Measurements from ENCODE around the gene CNPY2.

DNA sequence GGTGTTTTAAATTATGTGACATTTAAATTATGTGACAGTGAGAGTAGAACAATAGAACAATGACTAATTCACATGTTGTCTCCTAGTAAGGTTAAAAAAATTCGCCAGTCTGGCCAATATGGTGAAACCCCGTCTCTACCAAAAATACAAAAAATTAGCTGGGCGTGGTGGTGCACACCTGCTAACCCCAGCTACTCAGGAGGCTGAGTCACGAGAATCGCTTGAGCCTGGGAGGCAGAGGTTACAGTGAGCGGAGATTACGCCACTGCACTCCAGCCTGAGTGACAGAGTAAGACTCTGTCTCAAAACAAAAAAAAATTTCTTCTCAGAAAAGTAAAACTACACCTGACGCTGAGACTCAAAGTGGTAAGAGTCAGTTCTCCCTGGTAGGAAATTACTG is 18.4 kb downstream of the CNPY2 start:
- TF ChIP-seq SP1 (IDR thresholded peaks at IDR 0.05) = no peak
- TF ChIP-seq LEF1 (IDR thresholded peaks at IDR 0.05; ENCODE audit: borderline replicate concordance) = no peak
- no peak for TF ChIP-seq TARDBP (IDR thresholded peaks at IDR 0.05)
- TF ChIP-seq NFRKB (IDR thresholded peaks at IDR 0.05) = no peak
- TF ChIP-seq FOXK2 (IDR thresholded peaks at IDR 0.05) = no peak
- no peak for TF ChIP-seq SUZ12 (IDR thresholded peaks at IDR 0.05)
- no peak for TF ChIP-seq ZNF384 (IDR thresholded peaks at IDR 0.05)
- TF ChIP-seq HDGF (IDR thresholded peaks at IDR 0.05; ENCODE audit: borderline replicate concordance) = no peak
- TF ChIP-seq, protein P1, sequence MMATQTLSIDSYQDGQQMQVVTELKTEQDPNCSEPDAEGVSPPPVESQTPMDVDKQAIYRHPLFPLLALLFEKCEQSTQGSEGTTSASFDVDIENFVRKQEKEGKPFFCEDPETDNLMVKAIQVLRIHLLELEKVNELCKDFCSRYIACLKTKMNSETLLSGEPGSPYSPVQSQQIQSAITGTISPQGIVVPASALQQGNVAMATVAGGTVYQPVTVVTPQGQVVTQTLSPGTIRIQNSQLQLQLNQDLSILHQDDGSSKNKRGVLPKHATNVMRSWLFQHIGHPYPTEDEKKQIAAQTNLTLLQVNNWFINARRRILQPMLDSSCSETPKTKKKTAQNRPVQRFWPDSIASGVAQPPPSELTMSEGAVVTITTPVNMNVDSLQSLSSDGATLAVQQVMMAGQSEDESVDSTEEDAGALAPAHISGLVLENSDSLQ (IDR thresholded peaks at IDR 0.05) = no peak
- no peak for TF ChIP-seq ARNT (IDR thresholded peaks at IDR 0.05)
- no peak for TF ChIP-seq L3MBTL2 (conservative IDR thresholded peaks at IDR 0.05)
- no peak for TF ChIP-seq FOXM1 (IDR thresholded peaks at IDR 0.05; ENCODE audit: borderline replicate concordance)

Data from HEK293T (cell line).